ENCODE measurements around the gene NNT.
A peak's percentile ranks its signal among the peaks of the same experiment; 100 is the strongest.
"Not testable (repeated sequence)": the region's sequence is repeated elsewhere in the genome, so short reads cannot be mapped to it uniquely, and the experiment has no call there.

Gene NNT

GRCh38 chr5:43583724-43584123 lies 19.3 kb upstream of the NNT start:
- no peak for DNase-seq

GRCh38 chr5:43584166-43584699 lies 18.7 kb upstream of the NNT start:
- DNase-seq: no peak

GRCh38 chr5:43588842-43589241 lies 14.1 kb upstream of the NNT start:
- DNase-seq: no peak

GRCh38 chr5:43589310-43589709 lies 13.7 kb upstream of the NNT start:
- DNase-seq: no peak

GRCh38 chr5:43590700-43591099 lies 12.3 kb upstream of the NNT start:
- DNase-seq: no peak

- DNase-seq: no peak
Observed at GRCh38 chr5:43592363-43592762, 10.6 kb upstream of the NNT start.

- DNase-seq: not testable (repeated sequence)
Observed at GRCh38 chr5:43598927-43599326, 4.1 kb upstream of the NNT start.

GRCh38 chr5:43601454-43602260 lies 1.3 kb upstream of the NNT start:
- peak in 1 of 2 donors; percentile 4 for DNase-seq

GRCh38 chr5:43603344-43604217 lies 601 bp downstream of the NNT start:
- peak; percentile 76 to 81 for DNase-seq

GRCh38 chr5:43604699-43605098 lies 1.7 kb downstream of the NNT start:
- no peak for DNase-seq

- no peak for DNase-seq
Observed at GRCh38 chr5:43606351-43606750, 3.4 kb downstream of the NNT start.

- no peak for DNase-seq
Observed at GRCh38 chr5:43608406-43608805, 5.4 kb downstream of the NNT start.

- peak in 1 of 2 donors; percentile 32 for DNase-seq
Observed at GRCh38 chr5:43609752-43610151, 6.8 kb downstream of the NNT start.

GRCh38 chr5:43613370-43613769 lies 10.4 kb downstream of the NNT start:
- DNase-seq: no peak

GRCh38 chr5:43615445-43616184 lies 12.6 kb downstream of the NNT start:
- no peak for DNase-seq

- no peak for DNase-seq
Observed at GRCh38 chr5:43616535-43616934, 13.6 kb downstream of the NNT start.

GRCh38 chr5:43619380-43619779 lies 16.4 kb downstream of the NNT start:
- no peak for DNase-seq

- no peak for DNase-seq
Observed at GRCh38 chr5:43619911-43620310, 16.9 kb downstream of the NNT start.

GRCh38 chr5:43620944-43621505 lies 18.0 kb downstream of the NNT start:
- DNase-seq: no peak

- no peak for DNase-seq
Observed at GRCh38 chr5:43622074-43622473, 19.1 kb downstream of the NNT start.

- DNase-seq: no peak
Observed at GRCh38 chr5:43623048-43623680, 20.2 kb downstream of the NNT start.

- DNase-seq: no peak
Observed at GRCh38 chr5:43627028-43627427, 24.0 kb downstream of the NNT start.

Measured in CD4-positive, alpha-beta T cell treated with Interferon alpha-2 for 1 hour (primary cell).